GM18517 (cell line): Measurements from ENCODE around the gene AGER.
"Not testable (repeated sequence)": the region's sequence is repeated elsewhere in the genome, so short reads cannot be mapped to it uniquely, and the experiment has no call there.

Experiments used
- ATAC-seq: cut with Tn5 transposase; IDR thresholded peaks from one replicate; pipeline ENCODE4 v1.9.1; 2021; ENCODE audit warnings: mild to moderate bottlenecking, moderate library complexity; ENCODE audit not compliant: unreplicated experiment

The AGER gene

GRCh38 chr6:32200711-32201475 is 16.8 kb upstream of the AGER start:
- no peak for ATAC-seq

DNA sequence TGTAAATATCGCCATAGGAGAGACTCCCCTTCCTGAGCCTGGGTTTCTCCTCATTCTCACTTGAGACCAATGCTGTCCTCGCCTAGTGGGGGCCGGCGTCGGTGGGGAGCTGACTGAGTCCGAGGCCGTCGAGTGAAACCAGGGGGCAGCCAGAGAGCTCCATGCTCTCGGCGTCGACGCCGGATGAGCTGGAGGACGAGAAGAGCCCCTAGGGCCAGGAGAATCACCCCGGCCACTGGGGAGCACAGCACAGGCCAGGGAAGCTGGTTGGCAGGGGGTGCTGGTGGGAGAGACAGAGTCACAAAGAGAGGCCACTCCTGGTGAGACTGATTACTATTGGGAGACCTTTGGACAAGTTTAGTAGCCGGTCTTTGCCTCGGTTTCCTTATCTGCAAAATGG is 14.8 kb upstream of the AGER start:
- ATAC-seq = no peak

DNA sequence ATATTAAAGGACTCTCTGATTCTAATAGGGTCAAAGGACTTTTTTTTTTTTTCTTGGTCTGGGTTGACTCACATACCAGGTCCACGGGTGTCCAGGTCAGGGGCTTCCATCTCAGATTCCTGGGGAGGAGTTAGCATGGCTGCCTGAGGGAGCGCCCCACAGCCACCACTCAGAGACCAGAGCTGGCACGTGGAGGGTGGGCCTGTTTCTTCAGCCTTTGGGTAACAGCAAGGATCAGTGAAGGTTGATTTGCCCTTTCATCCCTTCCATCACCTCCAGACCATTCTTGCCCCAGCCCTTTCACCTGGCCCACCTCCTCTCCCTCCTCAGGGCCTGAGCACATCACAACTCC is 14.3 kb upstream of the AGER start:
- no peak for ATAC-seq

DNA sequence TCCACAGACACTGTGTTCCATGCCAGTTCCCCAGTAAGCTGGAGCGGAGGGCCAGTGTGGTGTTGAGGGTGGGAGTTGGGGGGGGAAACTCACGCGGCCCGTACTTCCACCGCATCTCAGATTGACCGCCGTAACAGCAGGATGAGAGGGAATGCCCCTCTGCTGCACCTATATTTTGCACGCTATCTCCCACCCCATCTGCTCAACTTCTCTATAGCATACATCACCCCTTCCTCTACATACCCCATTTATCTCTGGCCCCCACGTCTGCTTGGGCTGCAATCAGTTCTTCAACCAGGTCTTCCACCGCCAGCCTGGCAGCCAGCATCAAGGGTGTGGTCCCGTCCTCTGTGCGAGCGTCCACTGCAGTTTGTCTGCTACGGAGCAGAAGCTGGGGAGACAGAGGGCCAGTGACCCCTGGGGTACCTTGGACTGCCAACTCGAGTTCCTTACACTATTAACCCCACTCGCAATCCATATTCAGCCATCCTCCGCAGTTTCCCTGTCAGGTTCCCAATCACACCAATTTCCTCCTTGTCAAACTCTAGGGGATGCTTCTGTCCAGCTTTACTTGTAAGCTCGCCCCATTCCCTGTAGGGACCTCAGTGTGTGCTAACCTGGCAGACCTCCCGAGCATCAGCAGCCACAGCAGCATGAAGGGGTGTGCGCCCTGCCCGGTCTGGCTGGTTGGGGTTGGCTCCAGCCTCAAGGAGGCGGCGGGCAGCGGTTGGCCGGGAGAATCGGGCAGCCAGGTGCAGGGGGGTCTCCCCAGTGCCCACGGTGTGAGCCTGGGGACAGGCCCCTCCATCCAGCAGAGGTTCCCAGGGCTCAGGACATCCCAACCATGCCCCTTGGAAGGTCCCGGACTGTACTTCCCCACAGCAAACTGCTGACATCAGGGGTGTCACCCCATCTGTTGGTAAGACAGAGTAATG is 12.9 kb upstream of the AGER start:
- ATAC-seq = no peak

DNA sequence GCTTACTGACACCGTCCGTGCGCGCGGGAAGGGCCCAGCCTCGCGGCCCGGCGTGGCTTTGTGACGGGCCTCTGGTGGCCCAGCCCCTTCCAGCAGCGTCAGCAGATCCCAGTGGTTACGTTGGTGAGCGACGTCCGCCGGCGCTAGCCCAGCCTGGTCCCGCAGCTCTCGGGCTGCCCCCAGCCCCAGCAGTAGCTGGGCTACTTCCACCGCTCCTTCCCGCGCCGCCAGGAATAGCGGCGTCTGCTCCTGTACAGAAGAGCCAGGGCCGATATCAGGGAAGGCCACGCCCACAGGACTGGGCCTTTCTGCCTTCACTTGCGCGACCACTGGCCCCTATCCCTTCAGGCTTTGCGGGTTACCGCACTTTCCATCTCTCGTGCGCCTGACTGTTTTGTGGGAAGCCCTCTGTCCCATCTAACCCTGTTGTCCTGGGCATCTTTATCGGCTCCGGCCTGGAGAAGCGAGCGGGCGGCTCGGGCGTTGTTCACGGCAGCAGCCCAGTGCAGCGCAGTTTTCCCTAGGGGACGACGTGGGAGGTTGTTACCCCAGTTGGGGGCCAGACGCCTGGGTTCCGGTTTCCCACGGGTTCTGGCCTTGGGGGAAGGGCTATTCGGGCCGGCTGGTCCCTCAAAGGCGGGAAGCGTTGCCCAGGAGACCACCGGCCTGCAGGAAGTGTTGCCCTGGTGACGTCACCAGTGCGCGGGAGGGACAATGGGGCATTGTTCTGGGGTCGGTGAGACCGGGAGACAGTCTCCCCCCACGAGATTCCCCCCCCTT is 12.0 kb upstream of the AGER start:
- peak; percentile 63 for ATAC-seq

DNA sequence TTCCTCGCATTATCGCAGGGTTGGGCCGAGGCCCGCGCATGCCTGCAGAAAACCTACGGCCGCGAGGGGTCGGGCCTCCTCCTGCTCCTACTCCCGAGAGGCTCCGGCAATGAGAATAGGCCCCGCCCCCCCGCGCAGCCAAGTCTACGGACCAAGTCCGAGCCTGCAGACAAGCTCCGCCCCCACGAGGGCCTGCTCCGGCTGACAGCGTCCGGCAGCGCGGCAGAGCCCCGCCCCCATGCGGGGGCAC is 11.5 kb upstream of the AGER start:
- ATAC-seq = peak; percentile 75

- ATAC-seq = no peak
Observed at GRCh38 chr6:32194825-32195651, 11.0 kb upstream of the AGER start.

DNA sequence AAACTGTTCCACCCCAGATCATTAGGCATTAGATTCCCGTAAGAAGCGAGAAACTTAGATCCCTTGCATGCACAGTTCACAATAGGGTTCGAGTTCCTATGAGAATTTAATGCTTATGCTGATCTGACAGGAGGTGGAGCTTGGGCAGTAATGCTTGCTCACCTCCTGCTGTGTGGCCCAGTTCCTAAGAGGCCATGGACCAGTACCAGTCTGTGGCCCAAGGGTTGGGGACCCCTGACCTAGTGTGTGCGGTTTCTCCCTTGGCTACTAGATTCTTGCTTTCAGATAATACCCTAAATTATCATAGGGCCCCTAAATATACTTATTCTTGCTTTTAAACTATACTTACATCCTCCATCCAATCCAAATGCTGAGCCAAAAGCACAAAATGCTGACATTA is 10.3 kb upstream of the AGER start:
- no peak for ATAC-seq

GRCh38 chr6:32193096-32193495 is 9.0 kb upstream of the AGER start:
- ATAC-seq = not testable (repeated sequence)

GRCh38 chr6:32192608-32193039 is 8.6 kb upstream of the AGER start, which contains the start of gene GPSM3:
Gene GPSM3 (minus strand): TSS chr6:32192643. CDS start chr6:32192513, 130 bp downstream.
- ATAC-seq = no peak

DNA sequence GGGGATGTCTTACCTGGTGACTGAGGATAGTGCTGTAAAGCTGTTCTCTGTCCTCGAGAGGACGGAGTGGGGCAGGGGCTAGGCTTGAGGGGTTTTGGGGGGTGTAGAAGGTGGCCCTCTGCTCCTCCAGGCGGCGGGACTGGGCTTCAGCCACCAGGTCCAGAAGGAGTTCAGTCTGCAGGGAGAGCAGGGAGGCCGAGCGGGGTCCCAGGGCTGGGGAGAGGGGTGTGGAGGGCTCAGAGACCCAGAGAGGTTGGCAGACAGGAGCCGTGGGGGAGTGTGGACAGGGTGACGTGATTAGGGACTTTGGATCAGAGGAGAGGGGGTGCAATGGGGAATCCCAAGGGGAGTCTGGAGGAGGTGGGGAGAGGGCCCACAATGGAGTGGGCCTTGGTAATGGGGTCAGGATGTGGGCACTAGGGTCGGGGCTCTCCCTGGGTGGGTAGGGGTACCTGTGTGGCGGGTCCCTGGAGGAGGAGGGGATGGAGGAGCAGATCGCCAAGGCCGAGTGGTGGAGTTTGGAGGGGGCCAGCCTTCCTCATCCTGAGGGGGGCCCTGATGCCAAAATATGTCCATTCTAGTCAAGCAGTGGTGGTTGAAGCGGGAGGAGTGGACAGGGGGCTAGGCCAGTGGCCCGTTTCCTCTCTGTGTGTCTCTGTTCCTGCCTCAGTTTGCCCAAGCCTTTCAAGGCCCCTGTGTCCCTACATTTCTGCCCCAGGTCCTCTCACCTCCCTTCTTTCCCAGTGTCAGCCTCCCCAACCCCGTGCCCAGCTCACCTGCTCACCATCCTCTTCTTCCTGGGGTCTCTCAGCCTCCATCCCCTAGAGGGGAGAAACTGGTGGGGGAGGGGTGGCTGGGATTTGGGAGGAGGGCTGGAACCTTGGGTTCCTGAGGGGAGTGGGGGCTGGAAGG is 7.9 kb upstream of the AGER start:
- no peak for ATAC-seq

DNA sequence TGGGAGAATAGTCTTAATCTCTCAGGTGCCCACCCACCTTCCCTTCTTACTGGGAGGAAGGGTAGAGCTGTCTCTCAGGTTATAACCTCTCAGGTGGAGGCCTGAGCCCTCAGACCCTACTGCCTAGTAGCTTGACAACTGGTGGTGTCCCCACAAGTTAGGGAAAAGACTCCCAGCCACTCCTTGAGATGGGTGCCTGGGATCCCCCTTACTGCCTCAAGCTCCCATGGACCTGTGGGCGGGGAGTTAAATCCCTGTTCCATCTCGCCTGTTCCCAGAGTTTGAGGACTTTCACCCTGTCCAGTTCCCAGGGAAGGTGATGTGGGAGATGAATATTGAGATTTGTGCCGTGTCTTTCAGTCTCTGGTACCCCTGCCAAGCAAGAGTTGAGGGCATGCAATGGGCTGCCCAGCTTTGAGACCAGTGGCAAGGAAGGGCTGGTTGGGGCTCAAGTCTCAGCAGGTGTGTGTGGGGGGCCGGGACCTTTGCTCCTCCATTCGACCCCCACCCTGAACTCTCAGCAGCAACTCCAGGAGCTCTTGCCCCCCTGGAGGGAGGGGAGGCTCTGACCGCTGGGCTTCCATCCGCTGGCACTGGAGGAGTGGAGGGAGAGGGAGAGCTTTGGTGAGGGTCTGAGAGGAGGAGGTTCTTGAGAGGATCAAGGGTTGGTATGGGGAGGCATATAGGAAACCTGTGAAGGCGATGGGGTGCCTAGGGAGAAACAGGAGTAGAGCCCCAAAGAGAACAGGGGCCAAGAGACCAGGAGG is 7.0 kb upstream of the AGER start:
- ATAC-seq = no peak

- peak; percentile 47 for ATAC-seq
Observed at GRCh38 chr6:32190054-32190851, 6.2 kb upstream of the AGER start, which contains the start of gene PBX2. Gene PBX2 (minus strand): TSS chr6:32190202. CDS start chr6:32189915, 287 bp downstream.

DNA sequence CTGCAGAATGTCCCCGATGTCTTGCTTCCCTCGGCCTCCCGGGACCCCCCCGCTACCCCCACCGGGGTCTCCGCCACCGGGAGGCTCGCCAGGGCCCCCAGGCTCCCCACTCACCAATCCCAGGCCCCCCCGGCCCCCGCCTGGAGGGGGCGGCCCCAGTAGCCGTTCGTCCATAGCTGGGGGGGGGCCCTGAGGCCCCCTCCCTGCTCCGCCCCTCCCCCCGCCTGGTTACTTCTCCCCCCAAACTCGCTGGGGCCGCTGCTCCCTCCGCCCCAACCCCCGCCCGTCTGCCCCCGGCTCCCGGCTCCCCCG is 5.6 kb upstream of the AGER start:
- no peak for ATAC-seq

- no peak for ATAC-seq
Observed at GRCh38 chr6:32189069-32189741, 5.2 kb upstream of the AGER start.

- no peak for ATAC-seq
Observed at GRCh38 chr6:32188381-32189068, 4.5 kb upstream of the AGER start.
